Stimulated activated CD8-positive, alpha-beta memory T cell treated with anti-CD3 and anti-CD28 coated beads, Interleukin-15, amount 100 ng/mL, for 24 hours (primary cell): ENCODE results near the gene RAVER1.
"Not testable (repeated sequence)": the region's sequence is repeated elsewhere in the genome, so short reads cannot be mapped to it uniquely, and the experiment has no call there.

Experiments
- DNase-seq: peaks from one replicate; pipeline ENCODE4 v3.0.0-alpha.2; 2020; ENCODE audit warnings: low read depth

The RAVER1 gene, protein sequence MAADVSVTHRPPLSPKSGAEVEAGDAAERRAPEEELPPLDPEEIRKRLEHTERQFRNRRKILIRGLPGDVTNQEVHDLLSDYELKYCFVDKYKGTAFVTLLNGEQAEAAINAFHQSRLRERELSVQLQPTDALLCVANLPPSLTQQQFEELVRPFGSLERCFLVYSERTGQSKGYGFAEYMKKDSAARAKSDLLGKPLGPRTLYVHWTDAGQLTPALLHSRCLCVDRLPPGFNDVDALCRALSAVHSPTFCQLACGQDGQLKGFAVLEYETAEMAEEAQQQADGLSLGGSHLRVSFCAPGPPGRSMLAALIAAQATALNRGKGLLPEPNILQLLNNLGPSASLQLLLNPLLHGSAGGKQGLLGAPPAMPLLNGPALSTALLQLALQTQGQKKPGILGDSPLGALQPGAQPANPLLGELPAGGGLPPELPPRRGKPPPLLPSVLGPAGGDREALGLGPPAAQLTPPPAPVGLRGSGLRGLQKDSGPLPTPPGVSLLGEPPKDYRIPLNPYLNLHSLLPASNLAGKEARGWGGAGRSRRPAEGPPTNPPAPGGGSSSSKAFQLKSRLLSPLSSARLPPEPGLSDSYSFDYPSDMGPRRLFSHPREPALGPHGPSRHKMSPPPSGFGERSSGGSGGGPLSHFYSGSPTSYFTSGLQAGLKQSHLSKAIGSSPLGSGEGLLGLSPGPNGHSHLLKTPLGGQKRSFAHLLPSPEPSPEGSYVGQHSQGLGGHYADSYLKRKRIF

GRCh38 chr19:10332965-10333757, at the start of gene RAVER1:
TSS of gene RAVER1 (minus strand) at chr19:10333529. CDS start at chr19:10333507, 22 bp downstream.
- peak; percentile 95 for DNase-seq

GRCh38 chr19:10383223-10383499, 49.8 kb upstream of the RAVER1 start:
- not testable (repeated sequence) for DNase-seq

DNA sequence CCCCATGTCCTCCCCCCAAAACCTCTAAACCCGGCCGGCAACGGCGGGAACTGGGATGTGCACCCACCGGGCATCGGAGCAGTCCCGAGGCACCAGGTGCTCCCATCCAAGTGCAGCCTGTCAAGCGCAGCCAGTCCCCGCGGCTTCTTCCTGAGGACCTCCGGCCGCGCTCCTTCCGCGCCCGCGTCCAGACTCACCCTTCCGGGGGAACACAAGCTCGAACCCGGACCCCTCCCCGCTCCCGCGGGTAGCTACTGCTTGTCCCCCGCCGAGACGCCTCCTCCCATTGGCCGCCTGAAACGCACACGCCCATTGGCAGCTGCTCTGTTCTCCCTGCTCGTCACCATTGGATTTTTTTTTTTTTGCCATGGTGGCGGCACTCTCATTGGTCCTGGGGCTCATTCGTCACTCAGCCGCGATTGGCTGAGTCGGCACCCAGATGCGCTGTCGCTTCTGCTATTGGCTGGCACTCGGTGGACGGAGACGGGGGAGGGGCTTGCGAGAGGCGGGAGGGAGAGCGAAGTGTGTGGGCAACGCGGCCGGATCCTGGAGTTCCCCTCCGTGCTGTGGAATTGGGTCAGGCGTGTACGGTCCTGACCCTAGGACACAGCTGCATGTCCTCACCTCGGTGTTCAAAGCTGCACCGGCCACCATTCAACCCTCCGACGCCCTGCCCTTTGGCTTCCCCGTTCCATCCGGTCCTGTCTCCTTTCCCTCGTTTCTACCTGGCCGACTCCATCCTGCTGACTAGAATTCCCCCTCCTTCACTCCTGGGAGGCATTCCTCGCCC, 47.2 kb upstream of the RAVER1 start, which contains the start of gene TYK2:
Gene TYK2 (minus strand): TSS at position 260 of the 790 bp plus-strand sequence. CDS start 2,166 bp downstream, outside the sequence.
- DNase-seq = peak; percentile 85

- no peak for DNase-seq
Measured at GRCh38 chr19:10379880-10380312, 46.6 kb upstream of the RAVER1 start.

- no peak for DNase-seq
Measured at GRCh38 chr19:10378124-10378523, 44.8 kb upstream of the RAVER1 start.

- DNase-seq = not testable (repeated sequence)
Measured at GRCh38 chr19:10377140-10377640, 43.9 kb upstream of the RAVER1 start.

GRCh38 chr19:10374931-10375330, 41.6 kb upstream of the RAVER1 start:
- no peak for DNase-seq

DNA sequence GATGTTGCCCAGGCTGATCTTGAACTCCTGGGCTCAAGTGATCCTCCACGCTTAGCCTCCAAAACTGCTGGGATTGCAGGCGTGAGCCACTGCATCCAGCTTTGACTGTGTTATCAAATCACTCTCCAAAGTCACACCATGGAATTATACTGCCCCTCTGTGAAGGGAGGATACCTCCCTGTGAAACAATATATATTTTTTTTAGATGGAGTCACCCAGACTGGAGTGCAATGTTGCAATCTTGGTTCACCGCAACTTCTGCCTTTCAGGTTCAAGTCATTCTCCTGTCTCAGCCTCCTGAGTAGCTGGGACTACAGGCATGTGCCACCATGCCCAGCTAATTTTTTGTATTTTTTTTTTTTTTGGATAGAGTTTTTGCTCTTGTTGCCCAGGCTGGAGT, 39.4 kb upstream of the RAVER1 start:
- no peak for DNase-seq

- DNase-seq = no peak
Measured at GRCh38 chr19:10368101-10368803, 34.9 kb upstream of the RAVER1 start.

GRCh38 chr19:10366950-10367512, 33.7 kb upstream of the RAVER1 start:
- DNase-seq = not testable (repeated sequence)

- no peak for DNase-seq
Measured at GRCh38 chr19:10365518-10365917, 32.2 kb upstream of the RAVER1 start.

- DNase-seq = no peak
Measured at GRCh38 chr19:10364644-10365043, 31.3 kb upstream of the RAVER1 start.

- no peak for DNase-seq
Measured at GRCh38 chr19:10363789-10364281, 30.5 kb upstream of the RAVER1 start.

- no peak for DNase-seq
Measured at GRCh38 chr19:10362259-10362658, 28.9 kb upstream of the RAVER1 start.

DNA sequence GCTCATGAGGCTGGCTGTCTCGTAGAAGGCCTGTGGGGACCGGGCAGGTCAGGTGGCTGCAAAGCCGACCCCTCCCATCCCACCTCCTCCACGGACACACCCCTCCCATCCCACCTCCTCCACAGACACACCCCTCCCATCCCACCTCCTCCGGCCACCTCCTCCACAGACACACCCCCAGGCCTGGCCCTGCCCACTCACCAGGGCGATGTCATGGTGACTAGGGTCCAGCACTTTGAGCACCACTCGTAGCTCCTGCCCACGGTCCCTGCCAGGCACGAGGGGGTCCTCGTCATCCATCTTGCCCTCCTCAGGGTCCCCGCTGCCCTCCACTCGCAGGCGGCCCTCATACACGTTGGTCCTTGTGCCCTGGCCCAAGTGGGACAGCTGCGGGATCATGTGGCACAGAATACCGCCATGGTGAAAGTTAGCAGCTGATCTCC, 28.3 kb upstream of the RAVER1 start:
- no peak for DNase-seq

- no peak for DNase-seq
Measured at GRCh38 chr19:10356431-10356830, 23.1 kb upstream of the RAVER1 start.

- DNase-seq = no peak
Measured at GRCh38 chr19:10353793-10354391, 20.6 kb upstream of the RAVER1 start.

- no peak for DNase-seq
Measured at GRCh38 chr19:10352764-10353671, 19.7 kb upstream of the RAVER1 start.

DNA sequence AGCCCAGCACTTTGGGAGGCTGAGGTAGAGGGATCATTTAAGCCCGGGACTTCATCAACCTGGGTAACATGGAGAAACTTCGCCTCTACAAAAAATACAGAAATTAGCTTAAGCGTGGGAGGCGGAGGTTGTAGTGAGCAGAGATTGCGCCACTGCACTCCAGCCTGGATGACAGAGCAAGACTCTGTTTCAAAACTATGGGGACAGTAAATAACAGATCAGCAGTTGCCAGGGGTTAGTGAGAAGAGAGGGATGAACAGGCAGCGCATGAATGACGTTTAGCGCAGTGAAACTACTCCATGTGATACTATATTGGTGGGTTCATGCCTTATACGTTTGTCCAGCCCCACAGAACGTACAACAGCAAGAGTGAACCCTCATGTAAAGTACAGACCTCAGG, 13.2 kb upstream of the RAVER1 start:
- no peak for DNase-seq
